Measurements from ENCODE around the gene PDZRN4. TPM values are rescaled to one million over a fixed set of nuclear protein-coding genes. Genes with fewer than 3 reads are reported as not detected.

PDZRN4 gene
- total RNA-seq, 4 donors from 2014 or later, result 0.42 to 4.4 (median 2.4) TPM

GRCh38 chr12:41286426-41286825, 98.3 kb downstream of the PDZRN4 start:
- Histone ChIP-seq H3K27me3 (no peaks in the 10 kb centered on the region), H3K36me3 (no peaks in the 10 kb centered on the region), H3K4me1 (no peaks in the 10 kb centered on the region), H3K27ac (no peak overlapping the region), H3K9me3 (no peaks in the 10 kb centered on the region), H3K4me3 (no peak overlapping the region)
- TF ChIP-seq EP300 (IDR thresholded peaks at IDR 0.05) (no peak), POLR2AphosphoS5 (IDR thresholded peaks at IDR 0.05) (no peak), CTCF (IDR thresholded peaks at IDR 0.05) (no peak), POLR2A (IDR thresholded peaks at IDR 0.05) (no peak)
- 33% methylated on average over 1 of the region's 1 CpG for WGBS
- no peak for DNase-seq (ENCODE audit: low spot score in 2 of 2)

GRCh38 chr12:41287500-41288141, 99.5 kb downstream of the PDZRN4 start:
- WGBS, result 56% methylated on average over 2 of the region's 2 CpGs
- TF ChIP-seq CTCF (IDR thresholded peaks at IDR 0.05), result no peak
- TF ChIP-seq POLR2A (IDR thresholded peaks at IDR 0.05), result no peak
- TF ChIP-seq POLR2AphosphoS5 (IDR thresholded peaks at IDR 0.05), result no peak
- no peak for TF ChIP-seq EP300 (IDR thresholded peaks at IDR 0.05)
- DNase-seq (ENCODE audit: low spot score in 2 of 2), result no peak
- H3K36me3 ChIP-seq, result no peaks in the 10 kb centered on the region
- no peak overlapping the region for H3K27ac ChIP-seq
- no peak overlapping the region for H3K4me3 ChIP-seq
- no peaks in the 10 kb centered on the region for H3K27me3 ChIP-seq
- H3K4me1 ChIP-seq, result no peaks in the 10 kb centered on the region
- no peaks in the 10 kb centered on the region for H3K9me3 ChIP-seq

DNA sequence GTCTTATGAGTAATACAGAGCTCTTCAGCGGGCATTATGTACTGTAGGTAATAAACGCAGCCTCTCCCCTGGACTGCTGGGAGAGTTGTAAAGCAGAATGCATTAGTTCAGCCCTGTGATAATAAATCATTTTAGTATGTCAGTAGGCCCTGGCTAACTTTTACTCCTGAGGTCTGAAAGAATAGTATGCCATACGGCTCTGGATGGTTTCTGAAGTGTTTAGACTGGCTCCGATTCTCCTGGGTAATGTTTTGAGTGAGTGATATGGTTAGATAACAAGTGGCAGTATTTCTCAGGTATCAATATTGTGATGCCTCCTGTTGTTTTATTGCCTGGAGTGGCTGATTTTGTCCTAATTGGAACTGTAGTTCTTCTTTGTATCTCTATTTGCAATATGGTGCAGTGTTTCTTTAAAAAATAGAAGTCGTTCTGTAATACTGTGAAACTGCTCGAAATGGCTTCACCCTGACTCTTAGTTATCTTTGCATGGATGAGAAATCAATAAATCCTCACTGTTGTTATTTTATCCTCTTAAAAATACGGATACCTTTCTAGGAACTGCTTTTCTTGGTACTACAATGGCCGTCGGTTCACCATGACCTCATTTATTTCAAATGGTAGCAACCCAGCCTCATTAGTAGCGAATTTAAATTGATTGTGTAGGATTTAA, 100.2 kb downstream of the PDZRN4 start:
- Histone ChIP-seq H3K36me3 (no peaks in the 10 kb centered on the region), H3K4me1 (no peaks in the 10 kb centered on the region), H3K27ac (no peak overlapping the region), H3K27me3 (no peaks in the 10 kb centered on the region), H3K4me3 (no peak overlapping the region), H3K9me3 (no peaks in the 10 kb centered on the region)
- no peak for TF ChIP-seq CTCF (IDR thresholded peaks at IDR 0.05)
- no peak for TF ChIP-seq EP300 (IDR thresholded peaks at IDR 0.05)
- no peak for TF ChIP-seq POLR2AphosphoS5 (IDR thresholded peaks at IDR 0.05)
- TF ChIP-seq POLR2A (IDR thresholded peaks at IDR 0.05), result no peak
- WGBS, result 80% methylated on average over 10 of the region's 10 CpGs
- no peak for DNase-seq (ENCODE audit: low spot score in 2 of 2)

DNA sequence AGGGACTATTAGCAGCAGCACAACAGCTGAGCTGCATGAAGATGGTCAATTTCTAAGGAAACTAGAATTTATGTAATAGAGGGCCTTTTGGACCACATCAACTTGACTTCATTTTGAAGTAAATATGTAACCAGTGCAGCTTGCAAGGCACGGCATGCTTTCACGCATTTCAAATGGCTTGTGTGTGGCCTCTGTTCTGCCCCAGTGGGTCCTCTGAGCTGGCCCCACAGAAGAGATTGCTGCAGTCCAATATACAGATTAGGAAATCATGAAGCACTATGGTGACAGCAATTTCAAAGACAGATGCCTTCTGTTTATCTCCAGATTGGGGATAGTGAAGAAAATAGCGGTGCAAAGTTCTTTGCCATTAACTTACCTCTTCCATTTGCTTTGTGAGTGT, 101.4 kb downstream of the PDZRN4 start:
- no peak for DNase-seq (ENCODE audit: low spot score in 2 of 2)
- Histone ChIP-seq H3K9me3 (no peaks in the 10 kb centered on the region), H3K27ac (no peak overlapping the region), H3K27me3 (no peaks in the 10 kb centered on the region), H3K36me3 (no peaks in the 10 kb centered on the region), H3K4me3 (no peak overlapping the region), H3K4me1 (no peaks in the 10 kb centered on the region)
- 94% methylated on average over 3 of the region's 3 CpGs for WGBS
- TF ChIP-seq EP300 (IDR thresholded peaks at IDR 0.05), result no peak

DNA sequence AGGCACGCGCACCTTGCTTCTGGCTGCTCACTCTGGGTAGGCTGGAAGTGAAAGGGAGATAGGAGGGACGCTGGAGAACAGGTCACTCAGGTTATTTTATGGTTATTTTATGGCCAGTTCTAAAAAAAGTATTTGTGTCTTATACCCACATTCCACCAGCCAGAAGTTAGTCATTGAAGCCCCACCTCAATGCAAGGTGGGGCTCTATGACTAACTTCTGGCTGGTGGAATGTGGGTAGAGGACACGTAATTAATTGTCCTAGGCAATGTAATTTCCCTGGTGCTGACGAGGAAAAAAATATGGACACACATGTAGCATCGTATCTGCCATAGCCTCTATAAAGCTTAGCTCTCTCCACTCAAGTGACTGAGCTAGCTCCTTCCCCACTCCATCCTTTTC, 104.9 kb downstream of the PDZRN4 start:
- Histone ChIP-seq H3K4me3 (no peak overlapping the region), H3K36me3 (no peaks in the 10 kb centered on the region), H3K27me3 (no peaks in the 10 kb centered on the region), H3K9me3 (no peaks in the 10 kb centered on the region), H3K4me1 (no peaks in the 10 kb centered on the region), H3K27ac (no peak overlapping the region)
- TF ChIP-seq CTCF (IDR thresholded peaks at IDR 0.05) (no peak), POLR2A (IDR thresholded peaks at IDR 0.05) (no peak), EP300 (IDR thresholded peaks at IDR 0.05) (no peak), POLR2AphosphoS5 (IDR thresholded peaks at IDR 0.05) (no peak)
- DNase-seq (ENCODE audit: low spot score in 2 of 2), result no peak
- WGBS, result 64% methylated on average over 6 of the region's 6 CpGs

Data from suprapubic skin (tissue), 4 donors.